IgD-negative memory B cell (primary cell): ENCODE data around the gene ZNHIT1. TPM values are rescaled to one million over a fixed set of nuclear protein-coding genes. Genes with fewer than 3 reads are reported as not detected.

Experiments
- H3K27ac Mint-ChIP-seq, 3 donors: one replicate each; pipeline ENCODE4 v1.8.0; 2020 to 2022; ENCODE audit warnings: mild to moderate bottlenecking in 3 of 3, mixed read lengths in 3 of 3, moderate library complexity in 1 of 3
- H3K27me3 Mint-ChIP-seq: one replicate; pipeline ENCODE4 v1.8.0; 2021; ENCODE audit warnings: mixed read lengths
- H3K36me3 Mint-ChIP-seq: one replicate; pipeline ENCODE4 v1.8.0; 2020; ENCODE audit warnings: mild to moderate bottlenecking, mixed read lengths
- H3K4me1 Mint-ChIP-seq, 3 donors: one replicate each; pipeline ENCODE4 v1.8.0; 2020 to 2022; ENCODE audit warnings: mixed read lengths in 3 of 3, mild to moderate bottlenecking in 1 of 3
- H3K4me3 Mint-ChIP-seq, 4 donors: one replicate each; pipeline ENCODE4 v1.8.0; 2020 to 2022; ENCODE audit warnings: mild to moderate bottlenecking in 4 of 4, mixed read lengths in 4 of 4, moderate library complexity in 3 of 4
- H3K9me3 Mint-ChIP-seq, 3 donors: one replicate each; pipeline ENCODE4 v1.8.0; 2020 to 2021; ENCODE audit warnings: mixed read lengths in 3 of 3, mild to moderate bottlenecking in 1 of 3
- polyA plus RNA-seq: library from polyadenylated mRNA; unstranded; fragments of 300-500 nt; fragmentation: Illumina TruSeq; gene quantifications from one replicate; pipeline ENCODE4 v1.2.3, GENCODE V29; 2021

The ZNHIT1 gene
- polyA plus RNA-seq, 1 donor from 2014 or later: 54.4 TPM

DNA sequence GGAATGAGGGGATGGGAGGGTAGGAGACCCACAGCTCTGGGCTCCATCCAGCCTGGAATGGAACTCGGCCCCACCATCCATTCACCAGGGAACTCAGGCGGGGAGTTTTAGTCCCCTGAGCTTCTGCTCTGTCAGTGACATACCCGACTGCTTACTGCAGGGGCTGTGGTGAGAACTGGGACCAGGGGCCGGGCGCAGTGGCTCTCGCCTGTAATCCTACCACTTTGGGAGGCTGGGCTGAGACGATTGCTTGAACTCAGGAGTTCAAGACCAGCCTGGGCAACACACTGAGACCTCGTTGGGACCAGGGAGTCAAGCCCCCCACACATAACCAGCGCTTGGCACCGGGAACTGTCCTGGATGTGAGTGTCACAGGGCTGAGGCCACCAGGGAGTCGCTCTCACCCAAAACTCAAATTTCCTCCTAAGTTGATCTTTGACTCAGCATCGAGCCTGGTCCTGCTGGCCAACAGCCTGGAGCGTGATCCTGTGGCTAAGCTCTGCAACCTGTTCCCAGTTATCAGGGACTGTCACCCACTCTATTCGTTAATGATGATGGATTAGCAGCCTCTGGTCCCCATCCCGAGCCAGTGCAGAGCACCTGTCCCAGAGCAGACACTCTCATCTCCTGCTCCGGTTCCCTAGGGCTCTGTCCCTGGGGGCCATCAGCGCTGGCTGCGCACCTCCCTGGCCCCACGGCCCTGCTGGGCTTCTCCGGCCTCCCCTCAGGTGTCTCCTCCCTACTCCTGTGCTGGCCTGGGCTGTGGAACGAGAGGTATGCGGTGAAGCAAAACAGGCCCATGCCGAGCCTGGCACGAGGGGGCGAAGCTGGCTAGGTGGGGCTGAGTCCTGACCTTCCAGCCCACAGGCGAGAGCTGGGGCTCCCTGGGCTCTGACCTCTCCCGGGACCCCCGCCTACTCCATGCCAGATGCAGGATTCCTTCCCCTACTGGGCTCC lies 20.5 kb downstream of the ZNHIT1 start:
- Mint-ChIP-seq H3K36me3 (no peaks in the 10 kb centered on the region), H3K27ac (peak overlapping the region in 1 of 3 donors; percentile 53), H3K4me3 (no peak overlapping the region)

GRCh38 chr7:101239191-101239950 lies 21.4 kb downstream of the ZNHIT1 start:
- H3K36me3 Mint-ChIP-seq: no peaks in the 10 kb centered on the region
- no peaks in the 10 kb centered on the region for H3K9me3 Mint-ChIP-seq
- H3K27me3 Mint-ChIP-seq: no peaks in the 10 kb centered on the region
- H3K27ac Mint-ChIP-seq: no peak overlapping the region
- no peak overlapping the region for H3K4me3 Mint-ChIP-seq
- peaks cover 2 to 10% (median 9%) of the 10 kb centered on the region in 3 donors for H3K4me1 Mint-ChIP-seq

More for the DNA sequence above, 20.5 kb downstream of the ZNHIT1 start:
- Mint-ChIP-seq H3K9me3 (no peaks in the 10 kb centered on the region), H3K4me1 (peaks cover 0 to 7% (median 5%) of the 10 kb centered on the region in 3 donors), H3K27me3 (no peaks in the 10 kb centered on the region)

- H3K9me3 Mint-ChIP-seq: no peaks in the 10 kb centered on the region
- H3K36me3 Mint-ChIP-seq: no peaks in the 10 kb centered on the region
- H3K27me3 Mint-ChIP-seq: no peaks in the 10 kb centered on the region
- H3K4me3 Mint-ChIP-seq: peak overlapping the region in 1 of 4 donors; percentile 27
- peaks cover 8 to 10% (median 8%) of the 10 kb centered on the region in 3 donors for H3K4me1 Mint-ChIP-seq
- H3K27ac Mint-ChIP-seq: no peak overlapping the region
Observed at GRCh38 chr7:101239951-101240220, 21.9 kb downstream of the ZNHIT1 start.

GRCh38 chr7:101240226-101241014 lies 22.5 kb downstream of the ZNHIT1 start:
- Mint-ChIP-seq H3K27me3 (no peaks in the 10 kb centered on the region), H3K9me3 (no peaks in the 10 kb centered on the region), H3K4me3 (peak overlapping the region in 1 of 4 donors; percentile 27), H3K36me3 (no peaks in the 10 kb centered on the region), H3K4me1 (peaks cover 9 to 13% (median 11%) of the 10 kb centered on the region in 3 donors), H3K27ac (no peak overlapping the region)

GRCh38 chr7:101241015-101241363 lies 23.0 kb downstream of the ZNHIT1 start:
- Mint-ChIP-seq H3K4me1 (peaks cover 11 to 13% (median 11%) of the 10 kb centered on the region in 3 donors), H3K27ac (no peak overlapping the region), H3K4me3 (no peak overlapping the region), H3K9me3 (no peaks in the 10 kb centered on the region), H3K27me3 (no peaks in the 10 kb centered on the region), H3K36me3 (no peaks in the 10 kb centered on the region)

- Mint-ChIP-seq H3K9me3 (no peaks in the 10 kb centered on the region), H3K4me1 (peaks cover 11 to 14% (median 11%) of the 10 kb centered on the region in 3 donors), H3K36me3 (no peaks in the 10 kb centered on the region), H3K27me3 (no peaks in the 10 kb centered on the region), H3K4me3 (no peak overlapping the region), H3K27ac (no peak overlapping the region)
Observed at GRCh38 chr7:101241443-101242349, 23.7 kb downstream of the ZNHIT1 start.

GRCh38 chr7:101243646-101244374 lies 25.8 kb downstream of the ZNHIT1 start:
- no peaks in the 10 kb centered on the region for H3K36me3 Mint-ChIP-seq
- no peaks in the 10 kb centered on the region for H3K9me3 Mint-ChIP-seq
- H3K27me3 Mint-ChIP-seq: no peaks in the 10 kb centered on the region
- peaks cover 12 to 19% (median 16%) of the 10 kb centered on the region in 3 donors for H3K4me1 Mint-ChIP-seq
- peak overlapping the region; percentile 93 to 99 (median 98) for H3K4me3 Mint-ChIP-seq
- H3K27ac Mint-ChIP-seq: peak overlapping the region; percentile 89 to 97 (median 91)

DNA sequence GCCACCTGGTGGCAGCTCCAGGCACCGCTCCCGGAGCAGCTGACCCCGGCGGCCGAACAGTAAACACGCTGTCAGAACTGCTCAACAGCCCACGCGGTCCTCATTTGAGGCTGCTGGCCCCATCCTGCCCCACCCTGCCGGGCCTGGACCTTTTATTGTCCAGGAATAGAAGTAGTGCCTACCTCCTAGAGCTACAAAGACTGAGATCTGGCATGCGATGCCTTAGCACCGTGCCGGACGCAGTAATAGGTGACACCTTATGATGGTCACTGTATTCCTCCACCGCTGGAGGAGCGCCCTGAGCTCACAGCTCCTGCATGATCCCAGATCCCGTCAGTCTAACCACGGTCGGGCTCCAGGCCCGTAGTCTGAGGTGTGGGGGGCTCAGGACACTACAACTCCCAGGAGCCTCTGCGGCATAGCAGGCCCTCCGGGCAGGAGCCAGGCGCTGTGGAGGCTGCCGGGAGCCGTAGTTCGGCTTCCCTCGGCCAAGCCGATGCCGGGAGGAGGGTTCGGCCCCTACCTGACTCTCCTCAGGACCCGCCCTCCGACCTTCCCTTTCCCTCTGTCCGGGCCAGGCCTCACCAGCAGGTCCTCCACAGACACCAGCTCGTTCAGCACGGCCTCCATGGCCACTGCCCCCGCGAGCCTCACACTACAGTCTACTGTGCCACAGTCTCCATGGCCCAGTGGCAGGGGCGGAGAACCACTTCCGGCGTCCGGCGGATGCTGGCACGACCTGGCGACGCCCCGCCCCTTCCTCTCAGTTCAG lies 26.6 kb downstream of the ZNHIT1 start, which contains the start of gene FIS1:
FIS1 (minus strand) TSS at position 707 of the 772 bp plus-strand sequence; CDS start at position 630, 77 bp downstream.
- H3K4me1 Mint-ChIP-seq: peaks cover 14 to 20% (median 16%) of the 10 kb centered on the region in 3 donors
- no peaks in the 10 kb centered on the region for H3K27me3 Mint-ChIP-seq
- no peaks in the 10 kb centered on the region for H3K9me3 Mint-ChIP-seq
- H3K36me3 Mint-ChIP-seq: no peaks in the 10 kb centered on the region
- peak within 1 kb of the TSS; percentile 89 to 97 (median 91) for H3K27ac Mint-ChIP-seq
- peak within 1 kb of the TSS; percentile 93 to 99 (median 98) for H3K4me3 Mint-ChIP-seq

GRCh38 chr7:101245147-101245668 lies 27.2 kb downstream of the ZNHIT1 start:
- H3K27me3 Mint-ChIP-seq: no peaks in the 10 kb centered on the region

GRCh38 chr7:101248276-101248675 lies 30.3 kb downstream of the ZNHIT1 start:
- peak overlapping the region in 2 of 4 donors; percentile 38 to 98 for H3K4me3 Mint-ChIP-seq
- no peak overlapping the region for H3K27ac Mint-ChIP-seq
- no peaks in the 10 kb centered on the region for H3K9me3 Mint-ChIP-seq
- H3K36me3 Mint-ChIP-seq: no peaks in the 10 kb centered on the region
- H3K4me1 Mint-ChIP-seq: peaks cover 21 to 36% (median 33%) of the 10 kb centered on the region in 3 donors
- H3K27me3 Mint-ChIP-seq: peaks cover 3% of the 10 kb centered on the region

More at GRCh38 chr7:101245147-101245668, 27.2 kb downstream of the ZNHIT1 start:
- Mint-ChIP-seq H3K27ac (peak overlapping the region; percentile 89 to 97 (median 91)), H3K4me1 (peaks cover 16 to 23% (median 20%) of the 10 kb centered on the region in 3 donors), H3K9me3 (no peaks in the 10 kb centered on the region), H3K4me3 (peak overlapping the region; percentile 93 to 99 (median 98)), H3K36me3 (no peaks in the 10 kb centered on the region)

GRCh38 chr7:101250324-101250723 lies 32.4 kb downstream of the ZNHIT1 start:
- H3K27ac Mint-ChIP-seq: peak overlapping the region in 2 of 3 donors; percentile 7 to 82
- H3K27me3 Mint-ChIP-seq: peaks cover 7% of the 10 kb centered on the region
- no peaks in the 10 kb centered on the region for H3K9me3 Mint-ChIP-seq
- peak overlapping the region; percentile 83 to 98 (median 98) for H3K4me3 Mint-ChIP-seq
- H3K36me3 Mint-ChIP-seq: no peaks in the 10 kb centered on the region
- peaks cover 15 to 26% (median 22%) of the 10 kb centered on the region in 3 donors for H3K4me1 Mint-ChIP-seq

GRCh38 chr7:101251871-101252659 lies 34.1 kb downstream of the ZNHIT1 start:
- Mint-ChIP-seq H3K27me3 (peaks cover 7% of the 10 kb centered on the region), H3K9me3 (no peaks in the 10 kb centered on the region), H3K4me1 (peaks cover 13 to 25% (median 22%) of the 10 kb centered on the region in 3 donors), H3K4me3 (peak overlapping the region; percentile 97 to 100 (median 98)), H3K36me3 (no peaks in the 10 kb centered on the region), H3K27ac (peak overlapping the region; percentile 93 to 99 (median 98))
